ENCODE data around the gene KIF3A.

- TF ChIP-seq CTCF (IDR thresholded peaks at IDR 0.05) = no peak
- no peak for TF ChIP-seq POLR2A (IDR thresholded peaks at IDR 0.05)
Measured at GRCh38 chr5:132761321-132762240, 24.2 kb upstream of the KIF3A start.

Measured in testis (tissue), 2 donors.